SK-N-SH treated with all-trans-retinoic acid at 6 μM for 48 hours (cell line): ENCODE measurements around the gene NFYA.

ENCODE experiments used
- ARNTL ChIP-seq: fragments of 450-650 bp; formaldehyde crosslinking; IDR thresholded peaks from 2 replicates; pipeline ENCODE4 v1.5.0; 2020; ENCODE audit warnings: low read depth, mild to moderate bottlenecking, moderate library complexity, borderline replicate concordance
- CREB5 ChIP-seq: fragments of 250-450 bp; sonication (Bioruptor Pico); IDR thresholded peaks from 2 replicates; pipeline ENCODE4 v1.5.1; 2020; ENCODE audit warnings: low read depth, mild to moderate bottlenecking, moderate library complexity
- ESRRG ChIP-seq: fragments of 250-450 bp; sonication (Bioruptor Pico); IDR thresholded peaks from 2 replicates; pipeline ENCODE4 v1.6.1; 2021; ENCODE audit warnings: mild to moderate bottlenecking
- GLIS3 ChIP-seq: fragments of 250-450 bp; sonication (Bioruptor Pico); IDR thresholded peaks from 2 replicates; pipeline ENCODE4 v1.5.0; 2020; ENCODE audit warnings: mild to moderate bottlenecking, moderate library complexity
- ISL1 ChIP-seq: fragments of 250-450 bp; sonication (Bioruptor Pico); IDR thresholded peaks from 2 replicates; pipeline ENCODE4 v2.1.2; 2022; ENCODE audit warnings: mild to moderate bottlenecking, moderate library complexity
- PPARA ChIP-seq: fragments of 250-450 bp; sonication (Bioruptor Pico); IDR thresholded peaks from 2 replicates; pipeline ENCODE4 v1.5.0; 2020; ENCODE audit warnings: mild to moderate bottlenecking, borderline replicate concordance
- TCF4 ChIP-seq: fragments of 250-450 bp; sonication (Bioruptor Pico); IDR thresholded peaks from 2 replicates; pipeline ENCODE4 v1.8.0; 2021; ENCODE audit warnings: mild to moderate bottlenecking, moderate library complexity, borderline replicate concordance
- ZC3H10 ChIP-seq: fragments of 250-450 bp; sonication (Bioruptor Pico); IDR thresholded peaks from 2 replicates; pipeline ENCODE4 v1.5.1; 2021; ENCODE audit warnings: mild to moderate bottlenecking, moderate library complexity
- ZFP3 ChIP-seq: fragments of 250-450 bp; sonication (Bioruptor Pico); IDR thresholded peaks from 2 replicates; pipeline ENCODE4 v1.5.0; 2020; ENCODE audit warnings: mild to moderate bottlenecking, moderate library complexity
- ZFP30 ChIP-seq: fragments of 450-650 bp; formaldehyde crosslinking; IDR thresholded peaks from 2 replicates; pipeline ENCODE4 v1.5.0; 2022; ENCODE audit warnings: mild to moderate bottlenecking, moderate library complexity
- ZNF565 ChIP-seq: fragments of 450-650 bp; formaldehyde crosslinking; conservative IDR thresholded peaks from 2 replicates; pipeline ENCODE4 v1.5.0; 2020; ENCODE audit warnings: low read depth, mild to moderate bottlenecking, moderate library complexity
- ZNF70 ChIP-seq: fragments of 450-650 bp; formaldehyde crosslinking; IDR thresholded peaks from 2 replicates; pipeline ENCODE4 v1.5.0; 2020; ENCODE audit warnings: mild to moderate bottlenecking, moderate library complexity
- TF ChIP-seq, protein P1 (sequence below): fragments of 250-450 bp; sonication (Bioruptor Pico); IDR thresholded peaks from 2 replicates; pipeline ENCODE4 v1.8.0; 2020; ENCODE audit warnings: mild to moderate bottlenecking, moderate library complexity, borderline replicate concordance

GRCh38 chr6:41062056-41062455 lies 10.7 kb upstream of the NFYA start:
- TF ChIP-seq ARNTL (no peak), PPARA (CRISPR knock-in tag) (no peak), ZFP3 (CRISPR knock-in tag) (no peak), ISL1 (CRISPR knock-in tag) (no peak), ZFP30 (CRISPR knock-in tag) (no peak), ZNF565 (CRISPR knock-in tag) (no peak), ZC3H10 (CRISPR knock-in tag) (no peak), CREB5 (CRISPR knock-in tag) (no peak), GLIS3 (no peak), TCF4 (CRISPR knock-in tag) (no peak), ZNF70 (no peak), ESRRG (CRISPR knock-in tag) (no peak)
- TF ChIP-seq, protein P1, sequence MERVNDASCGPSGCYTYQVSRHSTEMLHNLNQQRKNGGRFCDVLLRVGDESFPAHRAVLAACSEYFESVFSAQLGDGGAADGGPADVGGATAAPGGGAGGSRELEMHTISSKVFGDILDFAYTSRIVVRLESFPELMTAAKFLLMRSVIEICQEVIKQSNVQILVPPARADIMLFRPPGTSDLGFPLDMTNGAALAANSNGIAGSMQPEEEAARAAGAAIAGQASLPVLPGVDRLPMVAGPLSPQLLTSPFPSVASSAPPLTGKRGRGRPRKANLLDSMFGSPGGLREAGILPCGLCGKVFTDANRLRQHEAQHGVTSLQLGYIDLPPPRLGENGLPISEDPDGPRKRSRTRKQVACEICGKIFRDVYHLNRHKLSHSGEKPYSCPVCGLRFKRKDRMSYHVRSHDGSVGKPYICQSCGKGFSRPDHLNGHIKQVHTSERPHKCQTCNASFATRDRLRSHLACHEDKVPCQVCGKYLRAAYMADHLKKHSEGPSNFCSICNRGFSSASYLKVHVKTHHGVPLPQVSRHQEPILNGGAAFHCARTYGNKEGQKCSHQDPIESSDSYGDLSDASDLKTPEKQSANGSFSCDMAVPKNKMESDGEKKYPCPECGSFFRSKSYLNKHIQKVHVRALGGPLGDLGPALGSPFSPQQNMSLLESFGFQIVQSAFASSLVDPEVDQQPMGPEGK: no peak
